ENCODE measurements around the gene AGAP1. TPM values are rescaled to one million over a fixed set of nuclear protein-coding genes. Genes with fewer than 3 reads are reported as not detected.

AGAP1 gene
- total RNA-seq, 2 donors from 2014 or later, result 19.1 to 20.8 TPM

DNA sequence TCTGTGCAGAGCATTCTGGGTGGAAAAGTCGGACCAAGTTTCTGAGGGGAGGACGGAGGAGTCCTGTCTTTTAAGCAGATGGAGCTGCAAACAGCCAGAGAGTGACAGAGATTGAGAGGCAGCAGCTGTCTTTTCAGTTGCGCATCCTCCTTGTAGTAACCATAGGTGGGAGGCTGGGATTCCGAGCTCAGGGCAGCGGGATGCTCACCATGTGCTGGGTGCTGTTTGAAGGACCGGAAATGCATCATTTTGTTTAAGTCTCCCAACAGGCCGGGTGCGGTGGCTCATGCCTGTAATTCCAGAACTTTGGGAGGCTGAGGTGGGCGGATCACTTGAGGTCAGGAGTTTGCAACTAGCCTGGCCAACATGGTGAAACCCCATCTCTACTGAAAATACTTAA is 93.4 kb downstream of the AGAP1 start:
- no peaks in the 10 kb centered on the region for H3K27me3 ChIP-seq (replicated peaks; ENCODE audit: insufficient read depth)
- ATAC-seq (ENCODE audit: insufficient number of reproducible peaks, low FRiP score, low read depth) (no peak), DNase-seq (ENCODE audit: low spot score) (no peak)
- no peaks in the 10 kb centered on the region for H3K36me3 ChIP-seq
- TF ChIP-seq, protein P1, sequence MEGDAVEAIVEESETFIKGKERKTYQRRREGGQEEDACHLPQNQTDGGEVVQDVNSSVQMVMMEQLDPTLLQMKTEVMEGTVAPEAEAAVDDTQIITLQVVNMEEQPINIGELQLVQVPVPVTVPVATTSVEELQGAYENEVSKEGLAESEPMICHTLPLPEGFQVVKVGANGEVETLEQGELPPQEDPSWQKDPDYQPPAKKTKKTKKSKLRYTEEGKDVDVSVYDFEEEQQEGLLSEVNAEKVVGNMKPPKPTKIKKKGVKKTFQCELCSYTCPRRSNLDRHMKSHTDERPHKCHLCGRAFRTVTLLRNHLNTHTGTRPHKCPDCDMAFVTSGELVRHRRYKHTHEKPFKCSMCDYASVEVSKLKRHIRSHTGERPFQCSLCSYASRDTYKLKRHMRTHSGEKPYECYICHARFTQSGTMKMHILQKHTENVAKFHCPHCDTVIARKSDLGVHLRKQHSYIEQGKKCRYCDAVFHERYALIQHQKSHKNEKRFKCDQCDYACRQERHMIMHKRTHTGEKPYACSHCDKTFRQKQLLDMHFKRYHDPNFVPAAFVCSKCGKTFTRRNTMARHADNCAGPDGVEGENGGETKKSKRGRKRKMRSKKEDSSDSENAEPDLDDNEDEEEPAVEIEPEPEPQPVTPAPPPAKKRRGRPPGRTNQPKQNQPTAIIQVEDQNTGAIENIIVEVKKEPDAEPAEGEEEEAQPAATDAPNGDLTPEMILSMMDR (IDR thresholded peaks at IDR 0.05), result no peak
- H3K4me3 ChIP-seq, result no peak overlapping the region
- no peaks in the 10 kb centered on the region for H3K9me3 ChIP-seq
- no peak overlapping the region for H3K27ac ChIP-seq
- peaks cover 0 to 2% of the 10 kb centered on the region in 2 donors for H3K4me1 ChIP-seq (ENCODE audit: control insufficient read depth in 1 of 2, low read depth in 2 of 2)

DNA sequence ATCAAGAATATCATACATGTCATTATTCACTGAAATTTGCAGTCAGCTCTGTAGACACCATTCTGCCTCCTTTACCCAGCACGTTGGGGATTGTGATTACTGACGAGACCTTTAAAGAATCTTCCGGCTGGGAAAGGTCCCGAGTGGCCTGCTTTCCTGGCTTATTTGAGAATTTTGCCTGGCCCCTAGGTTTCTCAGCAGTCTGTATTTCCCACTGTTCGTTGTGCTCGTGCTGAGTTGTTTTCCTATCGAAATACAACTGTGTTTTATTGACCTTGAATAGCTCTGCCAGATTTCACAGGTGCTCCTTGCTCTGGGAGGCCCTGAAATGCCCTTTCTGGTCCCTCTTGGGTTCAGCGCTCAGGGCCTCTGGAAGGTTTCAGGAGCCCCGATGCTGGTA is 94.9 kb downstream of the AGAP1 start:
- TF ChIP-seq, protein P1 (IDR thresholded peaks at IDR 0.05), result no peak
- peaks cover 0 to 2% of the 10 kb centered on the region in 2 donors for H3K4me1 ChIP-seq (ENCODE audit: control insufficient read depth in 1 of 2, low read depth in 2 of 2)
- H3K9me3 ChIP-seq, result no peaks in the 10 kb centered on the region
- no peak overlapping the region for H3K4me3 ChIP-seq
- no peak for DNase-seq (ENCODE audit: low spot score)
- H3K27me3 ChIP-seq (replicated peaks; ENCODE audit: insufficient read depth), result no peaks in the 10 kb centered on the region
- no peak overlapping the region for H3K27ac ChIP-seq
- H3K36me3 ChIP-seq, result no peaks in the 10 kb centered on the region
- no peak for ATAC-seq (ENCODE audit: insufficient number of reproducible peaks, low FRiP score, low read depth)

DNA sequence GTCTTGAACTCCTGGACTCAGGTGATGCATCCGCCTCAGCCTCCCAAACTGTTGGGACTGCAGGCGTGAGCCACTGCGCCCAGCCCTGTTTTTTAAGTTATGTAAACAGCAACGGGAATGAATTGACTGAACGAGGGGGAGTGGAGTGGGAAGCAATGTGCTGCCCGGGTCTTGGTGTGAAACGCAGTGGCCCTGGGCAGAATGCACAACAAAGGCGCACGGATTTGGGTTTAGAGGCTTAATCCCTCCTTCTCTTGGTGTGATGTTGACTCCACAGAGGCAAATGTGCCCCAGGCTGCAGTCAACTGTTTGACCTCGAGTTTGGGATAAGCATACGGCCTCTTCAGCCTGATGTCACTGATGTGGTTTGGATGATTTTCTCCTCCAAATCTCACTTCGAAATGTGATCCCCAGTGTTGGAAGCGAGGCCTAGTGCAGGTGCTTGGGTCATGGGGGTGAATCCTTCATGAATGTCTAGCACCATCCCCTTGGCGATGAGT is 97.4 kb downstream of the AGAP1 start:
- TF ChIP-seq, protein P1 (IDR thresholded peaks at IDR 0.05), result no peak
- H3K36me3 ChIP-seq, result no peaks in the 10 kb centered on the region
- ATAC-seq (ENCODE audit: insufficient number of reproducible peaks, low FRiP score, low read depth) (no peak), DNase-seq (ENCODE audit: low spot score) (no peak)
- H3K27ac ChIP-seq, result no peak overlapping the region
- no peaks in the 10 kb centered on the region for H3K9me3 ChIP-seq
- no peak overlapping the region for H3K4me3 ChIP-seq
- H3K27me3 ChIP-seq (replicated peaks; ENCODE audit: insufficient read depth), result no peaks in the 10 kb centered on the region
- peaks cover 0 to 2% of the 10 kb centered on the region in 2 donors for H3K4me1 ChIP-seq (ENCODE audit: control insufficient read depth in 1 of 2, low read depth in 2 of 2)

DNA sequence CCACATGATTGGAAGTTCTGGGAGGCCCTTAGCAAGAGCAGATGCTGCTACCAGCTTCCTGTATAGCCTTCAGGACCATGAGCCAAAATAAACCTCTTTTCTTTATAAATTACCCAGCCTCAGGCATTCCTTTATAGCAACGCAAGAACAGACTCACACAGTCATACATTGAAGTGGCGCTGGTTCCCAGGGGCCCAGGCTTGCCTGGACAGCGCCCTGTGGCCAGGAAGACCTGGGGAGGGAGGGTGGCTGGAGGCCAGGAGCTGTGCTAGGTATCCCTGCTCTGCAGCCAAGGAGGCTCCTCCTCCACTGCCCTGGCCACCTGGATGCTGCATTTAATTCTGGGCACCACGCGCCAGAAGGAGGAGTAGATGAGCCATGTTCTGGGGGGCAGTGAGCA is 98.1 kb downstream of the AGAP1 start:
- H3K4me1 ChIP-seq (ENCODE audit: control insufficient read depth in 1 of 2, low read depth in 2 of 2), result peaks cover 0 to 2% of the 10 kb centered on the region in 2 donors
- no peak overlapping the region for H3K4me3 ChIP-seq
- DNase-seq (ENCODE audit: low spot score) (no peak), ATAC-seq (ENCODE audit: insufficient number of reproducible peaks, low FRiP score, low read depth) (no peak)
- TF ChIP-seq, protein P1 (IDR thresholded peaks at IDR 0.05), result no peak
- H3K27ac ChIP-seq, result no peak overlapping the region
- no peaks in the 10 kb centered on the region for H3K36me3 ChIP-seq
- H3K9me3 ChIP-seq, result no peaks in the 10 kb centered on the region
- no peaks in the 10 kb centered on the region for H3K27me3 ChIP-seq (replicated peaks; ENCODE audit: insufficient read depth)

DNA sequence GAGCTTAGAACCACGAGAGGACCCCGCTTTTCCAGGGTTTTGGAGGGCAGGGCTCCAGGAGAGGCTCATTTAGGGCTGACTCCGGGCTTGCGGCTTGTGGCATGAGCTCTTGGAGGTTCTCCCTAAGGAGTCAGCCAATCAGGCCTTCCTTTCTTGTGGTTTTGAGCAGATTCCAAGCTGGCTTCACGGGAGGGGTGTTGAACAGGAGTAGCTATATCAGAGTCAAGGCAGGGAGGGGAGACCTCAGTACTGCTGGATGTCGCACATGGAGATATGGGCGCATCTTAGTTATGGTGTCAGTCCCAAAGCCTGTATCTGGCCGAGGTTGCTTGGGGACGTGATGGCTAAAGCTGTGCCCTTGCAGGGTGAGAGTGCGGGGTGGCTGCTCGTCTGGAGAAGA is 98.6 kb downstream of the AGAP1 start:
- Histone ChIP-seq H3K27me3 (replicated peaks; ENCODE audit: insufficient read depth) (no peaks in the 10 kb centered on the region), H3K9me3 (no peaks in the 10 kb centered on the region), H3K27ac (no peak overlapping the region), H3K4me1 (ENCODE audit: control insufficient read depth in 1 of 2, low read depth in 2 of 2) (peaks cover 0 to 2% of the 10 kb centered on the region in 2 donors), H3K4me3 (no peak overlapping the region), H3K36me3 (no peaks in the 10 kb centered on the region)
- DNase-seq (ENCODE audit: low spot score) (no peak), ATAC-seq (ENCODE audit: insufficient number of reproducible peaks, low FRiP score, low read depth) (no peak)
- TF ChIP-seq, protein P1 (IDR thresholded peaks at IDR 0.05), result no peak

Data from thoracic aorta (tissue), 2 donors.